Gastroesophageal sphincter (tissue), 4 donors: ENCODE results near the gene SLC30A7. TPM values are rescaled to one million over a fixed set of nuclear protein-coding genes. Genes with fewer than 3 reads are reported as not detected.

ENCODE experiments used
- total RNA-seq, 4 donors: library from RNA; depleted of rRNA; stranded (reverse); fragments of >200 nt; gene quantifications; one replicate each; pipeline ENCODE4 v1.1.0, GENCODE V29; 2016

The SLC30A7 gene
- total RNA-seq, 4 donors from 2014 or later, result 11.2 to 19.8 (median 17.1) TPM

Other genes with a start within 250 kb of the SLC30A7 start
- 10 to 100 TPM in 1 of 4 donors, 1 to 10 TPM in 3; 4.7 to 13.7 (median 5.9) TPM for gene VCAM1, start 176.3 kb upstream of the SLC30A7 start, total RNA-seq
- gene EXTL2, start 1.2 kb upstream of the SLC30A7 start, total RNA-seq, result 10 to 100 TPM; 10.6 to 22.1 (median 16.7) TPM
- 10 to 100 TPM; 14.8 to 26.8 (median 20.5) TPM for gene DPH5, start 129.7 kb downstream of the SLC30A7 start, total RNA-seq